Sigmoid colon (tissue), 7 donors: ENCODE measurements around the gene MYBPC3. TPM values are rescaled to one million over a fixed set of nuclear protein-coding genes. Genes with fewer than 3 reads are reported as not detected.

Experiments used
- DNase-seq: peaks from one replicate; pipeline ENCODE4 v3.0.0-alpha.2; 2019
- H3K27ac ChIP-seq, 4 donors: fragments of 200-600 bp; sonication (generic); one replicate each; pipeline ENCODE4 v1.5.1; 2016 to 2019; ENCODE audit warnings: mild to moderate bottlenecking in 1 of 4
- H3K27me3 ChIP-seq, 3 donors: fragments of 200-600 bp; sonication (generic); one replicate each; pipeline ENCODE4 v1.5.1; 2019; ENCODE audit warnings: mild to moderate bottlenecking in 1 of 3
- H3K36me3 ChIP-seq, 4 donors: fragments of 200-600 bp; sonication (generic); one replicate each; pipeline ENCODE4 v1.5.1; 2016 to 2019
- H3K4me1 ChIP-seq, 4 donors: fragments of 200-600 bp; sonication (generic); one replicate each; pipeline ENCODE4 v1.5.1; 2017 to 2019
- H3K4me3 ChIP-seq, 4 donors: fragments of 200-600 bp; sonication (generic); one replicate each; pipeline ENCODE4 v1.5.1; 2017 to 2019; ENCODE audit warnings: mild to moderate bottlenecking in 2 of 4, moderate library complexity in 1 of 4
- H3K9me3 ChIP-seq, 4 donors: fragments of 200-600 bp in 3 of 4; sonication (generic) in 3 of 4; one replicate each; pipeline versions ENCODE4 v1.5.1 to v1.6.1; 2013 to 2019
- CTCF ChIP-seq, 4 experiments: fragments of 450-650 bp in 3 of 4; fragments of 200-600 bp in 1 of 4; IDR thresholded peaks; one replicate each; pipeline ENCODE4 v1.5.1; 2016 to 2019; ENCODE audit warnings: antibody characterized with exemption in 4 of 4, mild to moderate bottlenecking in 3 of 4, moderate library complexity in 2 of 4
- EP300 ChIP-seq, 4 donors: sonication (generic); formaldehyde crosslinking; IDR thresholded peaks; one replicate each; pipeline ENCODE4 v1.6.1; 2017; ENCODE audit warnings: antibody characterized with exemption in 4 of 4
- POLR2A ChIP-seq, 2 donors: fragments of 450-650 bp; IDR thresholded peaks; one replicate each; pipeline ENCODE4 v1.6.1; 2016; ENCODE audit warnings: antibody characterized with exemption in 2 of 2, mild to moderate bottlenecking in 2 of 2, moderate library complexity in 2 of 2
- POLR2AphosphoS5 ChIP-seq, 4 donors: sonication (generic); formaldehyde crosslinking; IDR thresholded peaks; one replicate each; pipeline ENCODE4 v1.6.1; 2017; ENCODE audit warnings: antibody characterized with exemption in 4 of 4
- WGBS, 2 donors: extraction: QIAGEN DNeasy Blood & Tissue Kit; methylation state at CpG; one replicate each; pipeline ENCODE4 v1.1.7; 2013; 5-methylcytosine and 5-hydroxymethylcytosine counted together
- intact Hi-C: fragments of 100-400 bp; cut with DNase I; formaldehyde crosslinking; loops from one replicate; pipeline ENCODE4 v1.15.1; 2023
- polyA plus RNA-seq, 3 donors: library from polyadenylated mRNA; stranded (reverse); fragments of 200-250 nt; gene quantifications; one replicate each; pipeline ENCODE4 v1.2.3, GENCODE V29; 2013
- total RNA-seq, 4 donors: library from RNA; depleted of rRNA; stranded (reverse); fragments of >200 nt; gene quantifications; one replicate each; pipeline ENCODE4 v1.1.0, GENCODE V29; 2016
- donor health status: healthy with polysubstance abuse.
- donor health status: Bipolar disorder and iron deficiency.
- donor health status: healthy.

MYBPC3 gene
- total and polyA plus RNA-seq, 7 donors: 0.29 to 1.4 (median 0.60) TPM; not detected in 4

GRCh38 chr11:47347137-47347536 lies 5.4 kb downstream of the MYBPC3 start:
- H3K36me3 ChIP-seq: no peaks in the 10 kb centered on the region
- WGBS, 2 donors: 74 to 77% methylated on average over 5 of the region's 5 CpGs
- H3K27me3 ChIP-seq: no peaks in the 10 kb centered on the region
- no peaks in the 10 kb centered on the region for H3K4me1 ChIP-seq
- H3K4me3 ChIP-seq: no peak overlapping the region
- DNase-seq: no peak
- intact Hi-C loops: no loop called here
- H3K9me3 ChIP-seq: no peaks in the 10 kb centered on the region
- no peak overlapping the region for H3K27ac ChIP-seq
- TF ChIP-seq POLR2AphosphoS5 (IDR thresholded peaks at IDR 0.05): no peak
- no peak for TF ChIP-seq EP300 (IDR thresholded peaks at IDR 0.05)
- no peak for TF ChIP-seq CTCF (IDR thresholded peaks at IDR 0.05)
- TF ChIP-seq POLR2A (IDR thresholded peaks at IDR 0.05): no peak

GRCh38 chr11:47345890-47346563 lies 6.5 kb downstream of the MYBPC3 start:
- no peaks in the 10 kb centered on the region for H3K4me1 ChIP-seq
- TF ChIP-seq POLR2A (IDR thresholded peaks at IDR 0.05) (no peak), CTCF (IDR thresholded peaks at IDR 0.05) (no peak), EP300 (IDR thresholded peaks at IDR 0.05) (no peak), POLR2AphosphoS5 (IDR thresholded peaks at IDR 0.05) (no peak)
- intact Hi-C loops: no loop called here
- H3K36me3 ChIP-seq: no peaks in the 10 kb centered on the region
- H3K4me3 ChIP-seq: no peak overlapping the region
- 83 to 90% methylated on average over 18 of the region's 18 CpGs for WGBS, 2 donors
- H3K27ac ChIP-seq: no peak overlapping the region
- no peaks in the 10 kb centered on the region for H3K27me3 ChIP-seq
- DNase-seq: no peak
- H3K9me3 ChIP-seq: no peaks in the 10 kb centered on the region

- no peak for TF ChIP-seq EP300 (IDR thresholded peaks at IDR 0.05)
- TF ChIP-seq CTCF (IDR thresholded peaks at IDR 0.05): no peak
- TF ChIP-seq POLR2AphosphoS5 (IDR thresholded peaks at IDR 0.05): no peak
- TF ChIP-seq POLR2A (IDR thresholded peaks at IDR 0.05): no peak
- H3K27me3 ChIP-seq: no peaks in the 10 kb centered on the region
- no peak overlapping the region for H3K4me3 ChIP-seq
- no peaks in the 10 kb centered on the region for H3K36me3 ChIP-seq
- intact Hi-C loops: no loop called here
- 96 to 97% methylated on average over 15 of the region's 15 CpGs for WGBS, 2 donors
- H3K4me1 ChIP-seq: no peaks in the 10 kb centered on the region
- no peak overlapping the region for H3K27ac ChIP-seq
- no peaks in the 10 kb centered on the region for H3K9me3 ChIP-seq
- no peak for DNase-seq
These were observed 9.6 kb downstream of the MYBPC3 start for GRCh38 chr11:47342854-47343253.

- no peak for DNase-seq
- 78 to 89% methylated on average over 24 of the region's 24 CpGs for WGBS, 2 donors
- intact Hi-C loops: no loop called here
- H3K9me3 ChIP-seq: no peaks in the 10 kb centered on the region
- no peak overlapping the region for H3K4me3 ChIP-seq
- H3K27me3 ChIP-seq: no peaks in the 10 kb centered on the region
- no peak overlapping the region for H3K27ac ChIP-seq
- no peak for TF ChIP-seq POLR2A (IDR thresholded peaks at IDR 0.05)
- no peaks in the 10 kb centered on the region for H3K36me3 ChIP-seq
- no peaks in the 10 kb centered on the region for H3K4me1 ChIP-seq
These were observed 10.3 kb downstream of the MYBPC3 start for GRCh38 chr11:47342036-47342803.

- WGBS, 2 donors: 75 to 77% methylated on average over 18 of the region's 18 CpGs
These were observed 11.3 kb downstream of the MYBPC3 start for GRCh38 chr11:47340980-47341775.

More at GRCh38 chr11:47340980-47341775, 11.3 kb downstream of the MYBPC3 start:
- H3K9me3 ChIP-seq: no peaks in the 10 kb centered on the region
- no peaks in the 10 kb centered on the region for H3K4me1 ChIP-seq
- no peak for TF ChIP-seq EP300 (IDR thresholded peaks at IDR 0.05)
- TF ChIP-seq CTCF (IDR thresholded peaks at IDR 0.05): no peak
- no peak for TF ChIP-seq POLR2AphosphoS5 (IDR thresholded peaks at IDR 0.05)
- TF ChIP-seq POLR2A (IDR thresholded peaks at IDR 0.05): no peak
- H3K36me3 ChIP-seq: no peaks in the 10 kb centered on the region
- intact Hi-C loops: no loop called here
- no peak overlapping the region for H3K4me3 ChIP-seq
- DNase-seq: no peak
- H3K27ac ChIP-seq: no peak overlapping the region
- H3K27me3 ChIP-seq: no peaks in the 10 kb centered on the region
